ENCODE data around the gene ABCC11.

ABCC11 gene

DNA sequence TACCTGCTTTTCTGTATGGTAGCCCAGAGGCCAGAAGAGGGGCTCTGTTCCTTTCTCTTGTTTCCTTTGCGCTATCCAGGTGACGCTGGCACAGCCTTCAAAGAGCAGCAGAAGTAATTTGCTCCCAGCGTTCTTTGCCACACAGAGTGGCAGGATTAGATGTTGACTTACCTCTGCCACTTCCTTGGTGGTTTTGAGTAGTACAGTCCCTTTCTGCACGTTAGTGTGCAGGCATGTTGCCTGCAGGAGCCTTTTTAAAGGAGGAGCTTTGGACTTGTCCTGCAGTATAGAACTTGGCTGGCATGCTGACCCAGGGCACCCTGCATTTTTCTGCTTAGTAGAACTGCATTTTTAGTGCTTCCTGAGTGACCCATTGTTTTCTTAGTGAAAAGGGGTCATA is at the start of gene ABCC11:
Gene ABCC11, minus strand, starts transcription at position 229 of the 400 bp plus-strand sequence. CDS start 15,618 bp downstream, outside the sequence.
- DNase-seq (ENCODE audit: low read depth in 1 of 2, low spot score in 1 of 2): peak; percentile 44 to 94
- no peak for TF ChIP-seq JUND (IDR thresholded peaks at IDR 0.05; ENCODE audit: low read depth)
- in situ Hi-C loops (cut with HindIII; ENCODE audit: low pct_unique_long_range_greater_than_20kb, low sequenced_read_pairs): no loop called here

DNA sequence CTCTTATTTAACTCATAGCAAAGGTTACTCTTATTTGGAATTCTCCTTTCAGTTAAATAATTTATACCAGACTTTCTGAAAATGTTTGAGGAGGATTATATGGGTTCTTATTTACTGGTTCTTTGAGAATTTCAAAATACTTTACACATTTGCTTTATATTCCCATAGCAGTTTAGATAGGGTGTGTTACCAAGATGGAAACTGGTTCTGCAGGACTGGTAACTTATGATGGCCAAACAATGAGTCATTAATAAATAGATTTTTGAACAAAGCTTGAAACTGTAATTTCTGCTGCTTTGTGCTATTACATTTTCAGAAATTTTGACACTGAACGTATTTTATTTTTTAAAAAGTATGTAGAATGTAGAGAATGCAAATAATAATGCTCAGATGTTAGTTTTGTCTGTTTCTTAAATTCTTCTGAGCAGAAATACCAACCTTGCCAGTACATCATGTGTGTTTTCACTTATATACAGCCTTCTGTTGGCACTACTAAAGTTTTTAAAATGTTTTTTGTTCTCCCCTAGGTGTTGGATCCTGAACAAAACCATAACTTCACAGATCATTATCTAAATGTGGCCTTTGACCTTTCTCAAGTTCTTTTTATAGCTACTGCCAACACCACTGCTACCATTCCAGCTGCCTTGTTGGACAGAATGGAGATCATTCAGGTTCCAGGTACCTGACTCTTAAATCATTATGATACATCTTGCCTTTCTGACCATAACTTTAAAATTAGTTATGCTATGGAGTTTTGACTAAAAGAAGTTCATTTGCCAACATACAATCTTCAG is 48.3 kb upstream of the ABCC11 start:
- no peak for TF ChIP-seq JUND (IDR thresholded peaks at IDR 0.05; ENCODE audit: low read depth)
- in situ Hi-C loops (cut with HindIII; ENCODE audit: low pct_unique_long_range_greater_than_20kb, low sequenced_read_pairs): no loop called here
- peak; percentile 5 to 60 for DNase-seq (ENCODE audit: low read depth in 1 of 2, low spot score in 1 of 2)

- DNase-seq (ENCODE audit: low read depth in 1 of 2, low spot score in 1 of 2): no peak
- in situ Hi-C loops (cut with HindIII; ENCODE audit: low pct_unique_long_range_greater_than_20kb, low sequenced_read_pairs): no loop called here
- no peak for TF ChIP-seq JUND (IDR thresholded peaks at IDR 0.05; ENCODE audit: low read depth)
These were observed 47.4 kb upstream of the ABCC11 start for GRCh38 chr16:48294724-48295123.

GRCh38 chr16:48292452-48292851 is 45.1 kb upstream of the ABCC11 start:
- in situ Hi-C loops (cut with HindIII; ENCODE audit: low pct_unique_long_range_greater_than_20kb, low sequenced_read_pairs): no loop called here
- no peak for TF ChIP-seq JUND (IDR thresholded peaks at IDR 0.05; ENCODE audit: low read depth)
- DNase-seq (ENCODE audit: low read depth in 1 of 2, low spot score in 1 of 2): no peak

DNA sequence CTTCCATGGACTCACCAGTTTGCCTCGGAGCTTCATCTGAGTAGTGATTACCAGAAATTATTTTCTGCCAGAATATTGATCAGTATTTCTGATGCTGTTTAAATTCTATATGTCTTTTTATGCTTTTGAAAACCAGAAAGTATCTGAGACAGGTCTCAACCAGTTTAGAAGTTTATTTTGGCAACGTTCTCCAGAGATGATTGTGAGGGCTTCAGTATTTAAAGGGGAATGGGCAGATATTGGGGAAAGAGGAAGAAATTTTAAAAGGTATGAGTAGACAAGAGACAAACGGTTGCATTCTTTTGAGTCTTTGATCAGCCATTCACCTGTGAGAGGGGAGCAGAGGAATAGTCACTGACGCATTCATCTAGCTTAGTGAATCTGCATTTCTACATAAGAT is 44.4 kb upstream of the ABCC11 start:
- in situ Hi-C loops (cut with HindIII; ENCODE audit: low pct_unique_long_range_greater_than_20kb, low sequenced_read_pairs): no loop called here
- no peak for DNase-seq (ENCODE audit: low read depth in 1 of 2, low spot score in 1 of 2)
- no peak for TF ChIP-seq JUND (IDR thresholded peaks at IDR 0.05; ENCODE audit: low read depth)

DNA sequence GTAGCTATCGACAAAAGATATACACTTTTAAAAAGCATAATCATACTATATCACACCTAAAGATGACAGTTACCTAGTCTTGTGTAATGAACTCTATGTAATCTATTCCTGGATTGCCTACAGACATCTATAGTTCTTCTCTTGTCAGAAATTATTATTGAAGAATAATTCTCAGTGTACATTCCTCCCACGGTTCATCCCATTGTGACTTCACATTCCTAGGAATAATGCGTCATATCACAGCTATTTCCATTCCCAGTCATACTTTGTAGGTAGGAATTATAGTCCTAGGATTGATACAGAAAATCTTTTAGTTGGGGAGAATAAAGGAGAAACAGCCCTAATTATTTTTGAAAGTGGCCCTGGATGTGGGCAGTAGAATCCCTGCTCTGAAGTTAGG is 44.0 kb upstream of the ABCC11 start:
- no peak for DNase-seq (ENCODE audit: low read depth in 1 of 2, low spot score in 1 of 2)
- no peak for TF ChIP-seq JUND (IDR thresholded peaks at IDR 0.05; ENCODE audit: low read depth)
- in situ Hi-C loops (cut with HindIII; ENCODE audit: low pct_unique_long_range_greater_than_20kb, low sequenced_read_pairs): no loop called here

DNA sequence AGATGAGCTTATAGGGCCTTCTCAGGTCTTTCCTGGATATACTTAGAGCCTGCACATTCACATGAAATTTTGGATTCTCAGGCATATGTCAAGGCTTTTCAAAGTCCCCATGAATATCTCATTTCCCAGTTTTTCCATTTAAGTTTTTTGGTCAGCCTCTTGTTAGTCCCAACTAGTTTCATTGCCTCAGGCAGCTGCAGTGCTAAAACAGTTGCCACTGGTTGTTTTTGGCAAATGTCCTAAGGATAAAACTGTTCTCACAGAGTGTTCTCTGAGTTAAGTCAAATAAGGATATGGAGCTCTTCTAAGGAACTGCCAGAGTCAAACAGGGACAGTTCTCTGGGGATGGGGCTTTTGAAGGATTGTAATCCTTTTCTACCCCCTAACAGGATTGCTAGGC is 39.9 kb upstream of the ABCC11 start:
- in situ Hi-C loops (cut with HindIII; ENCODE audit: low pct_unique_long_range_greater_than_20kb, low sequenced_read_pairs): no loop called here
- no peak for TF ChIP-seq JUND (IDR thresholded peaks at IDR 0.05; ENCODE audit: low read depth)
- peak in 1 of 2 experiments; percentile 59 for DNase-seq (ENCODE audit: low read depth in 1 of 2, low spot score in 1 of 2)

GRCh38 chr16:48284772-48285409 is 37.6 kb upstream of the ABCC11 start:
- DNase-seq (ENCODE audit: low read depth in 1 of 2, low spot score in 1 of 2): peak in 1 of 2 experiments; percentile 21
- TF ChIP-seq JUND (IDR thresholded peaks at IDR 0.05; ENCODE audit: low read depth): no peak
- in situ Hi-C loops (cut with HindIII; ENCODE audit: low pct_unique_long_range_greater_than_20kb, low sequenced_read_pairs): no loop called here

GRCh38 chr16:48282636-48283263 is 35.4 kb upstream of the ABCC11 start:
- no peak for TF ChIP-seq JUND (IDR thresholded peaks at IDR 0.05; ENCODE audit: low read depth)
- in situ Hi-C loops (cut with HindIII; ENCODE audit: low pct_unique_long_range_greater_than_20kb, low sequenced_read_pairs): no loop called here
- no peak for DNase-seq (ENCODE audit: low read depth in 1 of 2, low spot score in 1 of 2)

DNA sequence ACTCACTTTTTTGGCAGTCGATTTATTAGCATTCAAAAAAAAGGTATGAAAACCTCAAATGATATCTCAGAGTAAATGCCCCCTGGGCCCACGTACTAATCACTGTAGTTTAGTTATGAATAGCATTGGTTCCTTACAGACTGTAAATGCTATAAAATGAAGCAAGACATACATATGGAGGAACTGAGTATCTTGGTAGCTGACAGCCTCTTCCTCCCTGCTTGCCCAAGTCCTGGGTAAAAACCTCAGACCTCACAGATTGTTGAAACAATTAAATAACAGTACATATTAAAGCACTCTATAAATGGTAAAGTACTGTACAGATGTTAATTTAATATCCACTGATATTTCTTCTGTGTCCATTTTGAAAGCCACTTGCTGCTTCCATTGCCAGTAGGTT is 33.2 kb upstream of the ABCC11 start:
- in situ Hi-C loops (cut with HindIII; ENCODE audit: low pct_unique_long_range_greater_than_20kb, low sequenced_read_pairs): no loop called here
- TF ChIP-seq JUND (IDR thresholded peaks at IDR 0.05; ENCODE audit: low read depth): no peak
- no peak for DNase-seq (ENCODE audit: low read depth in 1 of 2, low spot score in 1 of 2)

DNA sequence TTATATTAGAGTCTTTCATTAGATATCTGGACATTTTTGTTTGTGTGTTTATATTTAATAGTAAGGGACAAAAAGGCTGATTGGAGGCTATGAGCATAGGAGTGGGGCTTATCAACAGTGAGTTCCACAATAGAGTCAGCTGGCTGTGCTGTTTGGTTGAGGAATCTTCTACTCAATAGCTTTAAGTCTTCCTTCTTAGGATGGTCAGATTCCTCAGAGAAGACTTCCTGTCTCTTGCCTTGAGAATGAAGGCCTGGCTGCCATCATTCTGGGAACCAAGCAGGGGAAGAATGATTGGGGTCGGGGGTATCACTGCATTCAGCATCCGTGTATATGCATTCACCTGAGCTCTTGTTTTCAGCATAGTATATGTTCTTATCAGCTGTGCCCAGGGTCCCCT is 31.9 kb upstream of the ABCC11 start:
- no peak for TF ChIP-seq JUND (IDR thresholded peaks at IDR 0.05; ENCODE audit: low read depth)
- in situ Hi-C loops (cut with HindIII; ENCODE audit: low pct_unique_long_range_greater_than_20kb, low sequenced_read_pairs): no loop called here

GRCh38 chr16:48277158-48277557 is 29.8 kb upstream of the ABCC11 start:
- TF ChIP-seq JUND (IDR thresholded peaks at IDR 0.05; ENCODE audit: low read depth): no peak
- DNase-seq (ENCODE audit: low read depth in 1 of 2, low spot score in 1 of 2): no peak
- in situ Hi-C loops (cut with HindIII; ENCODE audit: low pct_unique_long_range_greater_than_20kb, low sequenced_read_pairs): no loop called here

More for the DNA sequence above, 31.9 kb upstream of the ABCC11 start:
- DNase-seq (ENCODE audit: low read depth in 1 of 2, low spot score in 1 of 2): no peak

- in situ Hi-C loops (cut with HindIII; ENCODE audit: low pct_unique_long_range_greater_than_20kb, low sequenced_read_pairs): no loop called here
- TF ChIP-seq JUND (IDR thresholded peaks at IDR 0.05; ENCODE audit: low read depth): no peak
- no peak for DNase-seq (ENCODE audit: low read depth in 1 of 2, low spot score in 1 of 2)
These were observed 28.8 kb upstream of the ABCC11 start for GRCh38 chr16:48276102-48276501.

Measured in T47D (cell line).